Measurements from ENCODE around the gene SLC38A2.
"Not testable (repeated sequence)": the region's sequence is repeated elsewhere in the genome, so short reads cannot be mapped to it uniquely, and the experiment has no call there.

The SLC38A2 gene

DNA sequence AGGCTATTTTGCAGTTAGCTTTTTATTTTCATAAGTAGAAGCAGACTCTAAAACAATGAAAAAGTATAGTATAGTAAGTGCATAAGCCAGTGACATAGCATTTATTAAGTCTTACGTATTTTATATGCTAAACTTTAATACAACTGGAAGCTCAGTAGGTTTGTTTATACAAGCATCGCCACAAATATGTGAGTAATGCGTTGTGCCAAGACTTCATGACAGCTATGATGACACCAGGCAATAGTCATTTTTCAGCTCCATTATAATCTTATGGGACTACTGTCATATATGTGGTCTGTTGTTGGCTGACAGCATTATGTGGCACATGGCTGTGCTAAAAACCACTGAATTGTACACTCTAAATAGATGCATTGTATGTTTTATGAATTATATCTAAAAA, 40.3 kb downstream of the SLC38A2 start:
- no peak overlapping the region for H3K4me3 ChIP-seq (ENCODE audit: low read depth, low read length)

GRCh38 chr12:46325075-46325474, 47.5 kb downstream of the SLC38A2 start:
- H3K4me3 ChIP-seq (ENCODE audit: low read depth, low read length) = not testable (repeated sequence)

DNA sequence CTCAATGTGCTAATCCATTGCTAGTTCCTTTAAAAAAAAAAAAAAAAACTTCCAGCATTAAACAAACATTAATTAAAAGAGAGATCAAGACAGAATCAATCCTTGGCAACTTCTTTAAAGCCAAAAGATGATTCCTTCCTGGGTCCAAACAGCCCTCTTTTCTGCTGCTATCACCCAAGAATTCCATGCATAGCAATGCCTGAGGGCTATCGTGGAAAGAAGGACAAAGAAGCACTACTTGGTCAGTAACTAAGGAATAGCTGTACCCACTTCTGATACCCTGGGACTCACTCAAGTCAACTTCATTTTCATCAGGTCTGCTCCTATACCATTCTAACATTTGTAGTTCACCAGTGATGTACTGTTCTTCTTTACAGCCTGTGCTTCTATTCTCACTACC, 51.8 kb downstream of the SLC38A2 start:
- H3K4me3 ChIP-seq (ENCODE audit: low read depth, low read length) = no peak overlapping the region

GRCh38 chr12:46318037-46318436, 54.5 kb downstream of the SLC38A2 start:
- H3K4me3 ChIP-seq (ENCODE audit: low read depth, low read length) = no peak overlapping the region

All from iPS-11a (cell line).